Measurements from ENCODE around the gene METTL21A.

DNA sequence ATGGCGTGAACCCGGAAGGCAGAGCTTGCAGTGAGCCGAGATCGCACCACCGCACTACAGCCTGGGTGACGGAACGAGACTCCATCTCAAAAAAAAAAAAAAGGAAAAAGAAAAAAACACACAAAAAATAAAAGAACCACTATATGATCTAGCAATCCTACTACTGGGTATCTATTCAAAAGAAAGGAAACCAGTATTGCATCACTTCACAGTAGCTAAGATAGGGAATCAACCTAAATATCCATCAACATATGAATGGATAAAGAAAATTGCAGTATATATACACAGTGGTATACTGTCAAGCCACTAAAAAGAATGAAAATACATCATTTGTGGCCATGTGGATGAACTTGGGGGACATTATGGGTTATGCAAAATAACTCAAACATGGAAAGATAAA lies 37.9 kb downstream of the METTL21A start:
- TF ChIP-seq, protein P1, sequence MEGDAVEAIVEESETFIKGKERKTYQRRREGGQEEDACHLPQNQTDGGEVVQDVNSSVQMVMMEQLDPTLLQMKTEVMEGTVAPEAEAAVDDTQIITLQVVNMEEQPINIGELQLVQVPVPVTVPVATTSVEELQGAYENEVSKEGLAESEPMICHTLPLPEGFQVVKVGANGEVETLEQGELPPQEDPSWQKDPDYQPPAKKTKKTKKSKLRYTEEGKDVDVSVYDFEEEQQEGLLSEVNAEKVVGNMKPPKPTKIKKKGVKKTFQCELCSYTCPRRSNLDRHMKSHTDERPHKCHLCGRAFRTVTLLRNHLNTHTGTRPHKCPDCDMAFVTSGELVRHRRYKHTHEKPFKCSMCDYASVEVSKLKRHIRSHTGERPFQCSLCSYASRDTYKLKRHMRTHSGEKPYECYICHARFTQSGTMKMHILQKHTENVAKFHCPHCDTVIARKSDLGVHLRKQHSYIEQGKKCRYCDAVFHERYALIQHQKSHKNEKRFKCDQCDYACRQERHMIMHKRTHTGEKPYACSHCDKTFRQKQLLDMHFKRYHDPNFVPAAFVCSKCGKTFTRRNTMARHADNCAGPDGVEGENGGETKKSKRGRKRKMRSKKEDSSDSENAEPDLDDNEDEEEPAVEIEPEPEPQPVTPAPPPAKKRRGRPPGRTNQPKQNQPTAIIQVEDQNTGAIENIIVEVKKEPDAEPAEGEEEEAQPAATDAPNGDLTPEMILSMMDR (conservative IDR thresholded peaks at IDR 0.05 in 1 of 2, IDR thresholded peaks at IDR 0.05 in 1 of 2; ENCODE audit: low read depth in 1 of 2, low read length in 2 of 2), result no peak
- TF ChIP-seq EZH2 (IDR thresholded peaks at IDR 0.05; ENCODE audit: low read length, missing control alignments), result no peak

All from fibroblast of lung (primary cell).